Epithelial cell of proximal tubule (primary cell): ENCODE results near the gene OR11H7. TPM values are rescaled to one million over a fixed set of nuclear protein-coding genes. Genes with fewer than 3 reads are reported as not detected.
"Not testable (repeated sequence)": the region's sequence is repeated elsewhere in the genome, so short reads cannot be mapped to it uniquely, and the experiment has no call there.

Source experiments
- DNase-seq: peaks from one replicate; pipeline ENCODE4 v3.0.0-alpha.2; 2011; ENCODE audit warnings: low read depth
- H3K4me3 ChIP-seq: 2 replicates; pipeline ENCODE4 v1.5.1; 2011; ENCODE audit warnings: low read depth, mild to moderate bottlenecking, low read length
- CTCF ChIP-seq: conservative IDR thresholded peaks from 2 replicates; pipeline ENCODE4 v1.5.1; 2012; ENCODE audit warnings: low read depth, mild to moderate bottlenecking, low read length
- total RNA-seq: library from RNA; depleted of rRNA; stranded (reverse); fragments of >200 nt; gene quantifications from 2 replicates; pipeline ENCODE4 v1.2.3, GENCODE V29; 2015

Gene OR11H7
- total RNA-seq, 1 donor from 2014 or later, result not detected

- DNase-seq, result no peak
- no peak overlapping the region for H3K4me3 ChIP-seq
- no peak for TF ChIP-seq CTCF
These were observed 48.6 kb downstream of the OR11H7 start for GRCh38 chr14:20277409-20277808.

GRCh38 chr14:20278414-20278813 is 49.6 kb downstream of the OR11H7 start:
- no peak for DNase-seq
- no peak for TF ChIP-seq CTCF
- no peak overlapping the region for H3K4me3 ChIP-seq

GRCh38 chr14:20280265-20280664 is 51.5 kb downstream of the OR11H7 start:
- DNase-seq, H3K4me3 ChIP-seq: not testable (repeated sequence)

Other genes starting within 250 kb of the OR11H7 start
- gene OR4Q2, start 226.8 kb upstream of the OR11H7 start, total RNA-seq, result not detected in 2 replicates
- gene OR4K14, start 209.7 kb upstream of the OR11H7 start, total RNA-seq, result not detected in 2 replicates
- gene OR4K13, start 192.9 kb upstream of the OR11H7 start, total RNA-seq, result not detected in 2 replicates
- not detected in 2 replicates for gene OR4L1, start 168.9 kb upstream of the OR11H7 start, total RNA-seq
- not detected in 2 replicates for gene OR4K17, start 118.2 kb upstream of the OR11H7 start, total RNA-seq
- not detected in 2 replicates for gene OR4N5, start 90.2 kb upstream of the OR11H7 start, total RNA-seq
- not detected in 2 replicates for gene OR11G2, start 38.1 kb upstream of the OR11H7 start, total RNA-seq
- not detected in 2 replicates for gene OR11H6, start 5.3 kb upstream of the OR11H7 start, total RNA-seq
- gene OR11H4, start 10.3 kb downstream of the OR11H7 start, total RNA-seq, result not detected in 2 replicates
- 4.0 and 10.2 TPM in 2 replicates for gene TTC5, start 77.0 kb downstream of the OR11H7 start, total RNA-seq
- 54.8 and 68.8 TPM in 2 replicates for gene CCNB1IP1, start 104.3 kb downstream of the OR11H7 start, total RNA-seq
- gene PARP2, start 114.7 kb downstream of the OR11H7 start, total RNA-seq, result 23.1 and 26.1 TPM in 2 replicates
- gene TEP1, start 184.5 kb downstream of the OR11H7 start, total RNA-seq, result 7.0 and 17.5 TPM in 2 replicates
- under 0.01 and 0.17 TPM in 2 replicates for gene KLHL33, start 207.2 kb downstream of the OR11H7 start, total RNA-seq
- 24.6 and 59.7 TPM in 2 replicates for gene OSGEP, start 225.8 kb downstream of the OR11H7 start, total RNA-seq
- gene APEX1, start 226.2 kb downstream of the OR11H7 start, total RNA-seq, result 321 and 381 TPM in 2 replicates
- 16.3 and 19.1 TPM in 2 replicates for gene PIP4P1, start 232.5 kb downstream of the OR11H7 start, total RNA-seq
- 152 and 178 TPM in 2 replicates for gene PNP, start 240.4 kb downstream of the OR11H7 start, total RNA-seq